ENCODE data around the gene GPR68.

DNA sequence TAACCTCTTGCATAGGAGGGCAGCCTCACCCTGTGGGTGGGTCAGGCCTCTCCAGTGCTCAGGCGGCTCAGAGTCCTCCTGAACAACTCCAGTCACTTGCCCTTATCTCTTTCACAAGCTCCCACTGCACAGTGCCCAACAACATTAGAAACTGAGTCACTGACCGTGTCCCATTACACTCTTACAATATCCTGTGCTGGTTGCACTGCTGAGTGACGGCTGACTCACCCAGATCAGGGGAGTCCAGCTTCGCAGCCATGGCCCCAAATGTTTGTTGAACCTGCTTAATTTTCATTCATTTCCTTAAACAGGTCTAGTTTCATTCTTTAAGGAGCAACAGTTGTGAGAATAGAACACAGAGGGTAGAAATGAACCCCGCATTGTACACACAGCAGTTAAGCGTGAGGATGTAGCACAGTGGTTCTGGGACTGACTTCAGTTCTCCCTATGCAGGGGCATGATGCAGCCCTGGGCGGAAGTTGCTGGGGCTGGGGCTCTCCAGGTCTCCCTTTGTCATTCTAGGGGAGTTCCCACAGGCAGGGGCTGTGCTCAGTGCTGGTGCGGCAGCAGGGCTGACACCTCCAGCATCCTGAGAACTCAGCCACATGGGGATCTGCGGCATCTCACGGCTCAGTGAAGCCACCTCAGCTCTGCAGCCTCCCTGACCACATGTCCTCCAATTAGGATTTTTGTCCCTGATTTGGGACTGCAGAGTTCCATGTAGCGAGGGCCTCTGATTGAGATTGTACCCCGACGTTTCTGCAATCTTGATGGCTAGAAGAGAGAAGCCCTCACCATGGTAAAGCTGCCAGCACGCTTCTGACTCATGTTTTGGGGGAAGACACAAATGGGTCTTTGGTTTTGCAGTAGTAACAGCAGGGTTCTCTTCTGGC lies 16.1 kb downstream of the GPR68 start:
- TF ChIP-seq EZH2phosphoT487 (IDR thresholded peaks at IDR 0.05; ENCODE audit: low read depth, severe bottlenecking, unreplicated experiment), result no peak
- TF ChIP-seq, protein P1, sequence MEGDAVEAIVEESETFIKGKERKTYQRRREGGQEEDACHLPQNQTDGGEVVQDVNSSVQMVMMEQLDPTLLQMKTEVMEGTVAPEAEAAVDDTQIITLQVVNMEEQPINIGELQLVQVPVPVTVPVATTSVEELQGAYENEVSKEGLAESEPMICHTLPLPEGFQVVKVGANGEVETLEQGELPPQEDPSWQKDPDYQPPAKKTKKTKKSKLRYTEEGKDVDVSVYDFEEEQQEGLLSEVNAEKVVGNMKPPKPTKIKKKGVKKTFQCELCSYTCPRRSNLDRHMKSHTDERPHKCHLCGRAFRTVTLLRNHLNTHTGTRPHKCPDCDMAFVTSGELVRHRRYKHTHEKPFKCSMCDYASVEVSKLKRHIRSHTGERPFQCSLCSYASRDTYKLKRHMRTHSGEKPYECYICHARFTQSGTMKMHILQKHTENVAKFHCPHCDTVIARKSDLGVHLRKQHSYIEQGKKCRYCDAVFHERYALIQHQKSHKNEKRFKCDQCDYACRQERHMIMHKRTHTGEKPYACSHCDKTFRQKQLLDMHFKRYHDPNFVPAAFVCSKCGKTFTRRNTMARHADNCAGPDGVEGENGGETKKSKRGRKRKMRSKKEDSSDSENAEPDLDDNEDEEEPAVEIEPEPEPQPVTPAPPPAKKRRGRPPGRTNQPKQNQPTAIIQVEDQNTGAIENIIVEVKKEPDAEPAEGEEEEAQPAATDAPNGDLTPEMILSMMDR (IDR thresholded peaks at IDR 0.05; ENCODE audit: poor library complexity), result no peak
- no peak for TF ChIP-seq EZH2 (IDR thresholded peaks at IDR 0.05; ENCODE audit: borderline replicate concordance)
